H1 (cell line): ENCODE results near the gene GASK1B. TPM values are rescaled to one million over a fixed set of nuclear protein-coding genes. Genes with fewer than 3 reads are reported as not detected.

Source experiments
- CTCF ChIA-PET: fragments of 300-600 bp; sonication (Branson Sonifier 250); formaldehyde crosslinking; loops from one replicate; lab custom pipeline; 2021; ENCODE audit not compliant: partially characterized antibody; lab: Charles Lee
- POLR2A ChIA-PET: fragments of 300-600 bp; sonication (Branson Sonifier 250); formaldehyde crosslinking; loops from one replicate; lab custom pipeline; 2021; ENCODE audit warnings: inconsistent platforms; ENCODE audit not compliant: partially characterized antibody; lab: Charles Lee
- DNase-seq, 2 experiments: peaks; one replicate each; pipeline versions ENCODE4 v3.0.0 to v3.0.0-alpha.2; 2010 to 2022; ENCODE audit warnings: low spot score in 2 of 2, low read depth in 1 of 2, mixed read lengths in 1 of 2
- FAIRE-seq: peaks from 2 replicates; lab custom pipeline; 2011; peaks lifted over from hg19 to GRCh38; lab: Jason Lieb, UNC
- H2AFZ ChIP-seq: 2 replicates; pipeline ENCODE4 v1.8.1; 2012; ENCODE audit warnings: low read length, inconsistent platforms
- H2AK5ac ChIP-seq: 2 replicates; pipeline ENCODE4 v1.6.1; 2013; ENCODE audit warnings: low read depth, low read length
- H2BK120ac ChIP-seq: replicated peaks from 2 replicates; pipeline ENCODE3; 2013; ENCODE audit warnings: low read depth, low read length, inconsistent platforms
- H2BK12ac ChIP-seq: 2 replicates; pipeline ENCODE4 v1.6.1; 2013; ENCODE audit warnings: low read depth, low read length
- H2BK15ac ChIP-seq: 2 replicates; pipeline ENCODE4 v1.6.1; 2013; ENCODE audit warnings: low read length
- H2BK20ac ChIP-seq: 2 replicates; pipeline ENCODE4 v1.6.1; 2013; ENCODE audit warnings: low read length
- H2BK5ac ChIP-seq: 2 replicates; pipeline ENCODE4 v1.6.1; 2013; ENCODE audit warnings: low read depth, low read length
- H3K14ac ChIP-seq: 2 replicates; pipeline ENCODE4 v1.6.1; 2013; ENCODE audit warnings: inconsistent platforms; ENCODE audit not compliant: insufficient read length
- H3K18ac ChIP-seq: 2 replicates; pipeline ENCODE4 v1.6.1; 2013; ENCODE audit warnings: low read length; ENCODE audit errors: extremely low read depth
- H3K23ac ChIP-seq: 2 replicates; pipeline ENCODE4 v1.6.1; 2013; ENCODE audit warnings: inconsistent platforms; ENCODE audit not compliant: insufficient read length
- H3K23me2 ChIP-seq: 2 replicates; pipeline ENCODE4 v1.6.1; 2013; ENCODE audit warnings: low read depth, low read length
- H3K27ac ChIP-seq: 2 replicates; pipeline ENCODE4 v1.6.1; 2011; ENCODE audit warnings: low read depth, low read length, inconsistent platforms
- H3K27me3 ChIP-seq, 4 experiments: replicated peaks in 1 of 4; 1 replicate in 1 of 4; 2 replicates in 3 of 4; pipeline versions ENCODE4 v1.6.1 to v1.8.1; 2011 to 2013; ENCODE audit warnings: low read length in 3 of 4, mild to moderate bottlenecking in 3 of 4, inconsistent platforms in 2 of 4, mixed read lengths in 2 of 4, moderate library complexity in 1 of 4; ENCODE audit not compliant: control insufficient read depth in 3 of 4, insufficient read depth in 3 of 4; ENCODE audit errors: extremely low read depth in 1 of 4
- H3K36me3 ChIP-seq, 4 experiments: 2 replicates each; pipeline versions ENCODE4 v1.6.1 to v1.8.1; 2011 to 2013; ENCODE audit warnings: mild to moderate bottlenecking in 4 of 4, low read length in 3 of 4, moderate library complexity in 2 of 4, control low read depth in 1 of 4, inconsistent platforms in 1 of 4; ENCODE audit not compliant: insufficient read depth in 4 of 4, control insufficient read depth in 2 of 4
- H3K4ac ChIP-seq: replicated peaks from 2 replicates; pipeline ENCODE3; 2013; ENCODE audit warnings: low read length, low read depth, mixed read lengths, inconsistent platforms; ENCODE audit not compliant: insufficient read length
- H3K4me1 ChIP-seq, 4 experiments: replicated peaks in 1 of 4; 1 replicate in 1 of 4; 2 replicates in 3 of 4; pipeline versions ENCODE4 v1.6.1 to v1.8.1; 2011 to 2013; ENCODE audit warnings: low read length in 3 of 4, inconsistent platforms in 2 of 4, mixed read lengths in 1 of 4; ENCODE audit not compliant: insufficient read depth in 4 of 4, control insufficient read depth in 3 of 4
- H3K4me2 ChIP-seq, 2 experiments: 2 replicates each; pipeline versions ENCODE4 v1.6.1 to v1.8.1; 2011 to 2013; ENCODE audit warnings: low read depth in 2 of 2, low read length in 2 of 2, control low read depth in 1 of 2, inconsistent platforms in 1 of 2, mild to moderate bottlenecking in 1 of 2; ENCODE audit not compliant: insufficient read depth in 1 of 2
- H3K4me3 ChIP-seq, 4 experiments: fragments of 200-600, 300-600 bp in 1 of 4; sonication (generic), shearing (Covaris generic), sonication (Bioruptor Twin) in 1 of 4; 2 replicates each; pipeline versions ENCODE4 v1.5.1 to v1.8.1; 2011 to 2016; ENCODE audit warnings: low read length in 4 of 4, low read depth in 3 of 4, control low read depth in 2 of 4, inconsistent platforms in 2 of 4, mild to moderate bottlenecking in 2 of 4, mixed read lengths in 1 of 4, moderate library complexity in 1 of 4; ENCODE audit not compliant: insufficient read depth in 2 of 4; ENCODE audit errors: extremely low read depth in 1 of 4
- H3K56ac ChIP-seq: replicated peaks from 2 replicates; pipeline ENCODE3; 2013; ENCODE audit warnings: low read depth, mild to moderate bottlenecking, mixed read lengths, low read length, inconsistent platforms; ENCODE audit not compliant: insufficient read length
- H3K79me1 ChIP-seq: 2 replicates; pipeline ENCODE4 v1.6.1; 2013; ENCODE audit warnings: low read depth, low read length, control low read depth
- H3K79me2 ChIP-seq, 2 experiments: 2 replicates each; pipeline versions ENCODE4 v1.6.1 to v1.8.1; 2012 to 2013; ENCODE audit warnings: low read length in 2 of 2, mild to moderate bottlenecking in 2 of 2, inconsistent platforms in 1 of 2; ENCODE audit not compliant: insufficient read depth in 2 of 2, control insufficient read depth in 1 of 2
- H3K9ac ChIP-seq, 4 experiments: replicated peaks in 1 of 4; 1 replicate in 1 of 4; 2 replicates in 3 of 4; pipeline versions ENCODE4 v1.6.1 to v1.8.1; 2011 to 2013; ENCODE audit warnings: low read depth in 3 of 4, low read length in 3 of 4, control low read depth in 2 of 4, mild to moderate bottlenecking in 2 of 4, moderate library complexity in 2 of 4, inconsistent platforms in 1 of 4; ENCODE audit errors: extremely low read depth in 1 of 4
- H3K9me3 ChIP-seq, 2 experiments: 2 replicates each; pipeline versions ENCODE4 v1.6.1 to v1.8.1; 2012 to 2013; ENCODE audit warnings: mild to moderate bottlenecking in 2 of 2, moderate library complexity in 2 of 2, control low read depth in 1 of 2, inconsistent platforms in 1 of 2, low read depth in 1 of 2, low read length in 1 of 2, mixed read lengths in 1 of 2; ENCODE audit not compliant: insufficient read depth in 2 of 2
- H4K20me1 ChIP-seq, 2 experiments: replicated peaks in 1 of 2; 2 replicates each; pipeline versions ENCODE3 to v1.8.1; 2011 to 2013; ENCODE audit warnings: inconsistent platforms in 2 of 2, low read length in 2 of 2, mild to moderate bottlenecking in 1 of 2; ENCODE audit not compliant: insufficient read depth in 2 of 2, control insufficient read depth in 1 of 2
- H4K5ac ChIP-seq: 2 replicates; pipeline ENCODE4 v1.6.1; 2013; ENCODE audit warnings: low read length, low read depth, mixed read lengths, inconsistent platforms; ENCODE audit not compliant: insufficient read length
- H4K8ac ChIP-seq: 2 replicates; pipeline ENCODE4 v1.8.0; 2013; ENCODE audit warnings: mild to moderate bottlenecking, moderate library complexity, low read length, inconsistent platforms; ENCODE audit not compliant: insufficient read depth; ENCODE audit errors: extremely low read depth
- H4K91ac ChIP-seq: replicated peaks from 2 replicates; pipeline ENCODE3; 2013; ENCODE audit warnings: low read length, mixed read lengths, inconsistent platforms; ENCODE audit not compliant: insufficient read length
- ATF3 ChIP-seq: IDR thresholded peaks from 2 replicates; pipeline ENCODE4 v1.6.1; 2011; ENCODE audit warnings: low read depth, mild to moderate bottlenecking, low read length; ENCODE audit not compliant: insufficient read depth
- BRCA1 ChIP-seq: IDR thresholded peaks from 2 replicates; pipeline ENCODE4 v1.6.1; 2012; ENCODE audit warnings: low read depth, low read length, improper control_type of control experiment
- CTCF ChIP-seq, 3 experiments: IDR thresholded peaks; 1 replicate in 2 of 3; 2 replicates in 1 of 3; pipeline versions ENCODE4 v1.5.1 to v1.6.1; 2011; ENCODE audit warnings: low read length in 3 of 3, mild to moderate bottlenecking in 3 of 3, inconsistent platforms in 2 of 3, low read depth in 1 of 3, moderate library complexity in 1 of 3; ENCODE audit not compliant: insufficient read depth in 1 of 3; ENCODE audit errors: control extremely low read depth in 1 of 3
- JUN ChIP-seq: IDR thresholded peaks from 2 replicates; pipeline ENCODE4 v1.6.1; 2011; ENCODE audit warnings: low read depth, mild to moderate bottlenecking, improper control_type of control experiment, low read length
- MAX ChIP-seq: IDR thresholded peaks from 2 replicates; pipeline ENCODE4 v1.6.1; 2012; ENCODE audit warnings: inconsistent platforms
- NANOG ChIP-seq: IDR thresholded peaks from 2 replicates; pipeline ENCODE4 v1.6.1; 2011; ENCODE audit warnings: low read length, low read depth, mild to moderate bottlenecking, inconsistent platforms; ENCODE audit not compliant: insufficient read depth, poor library complexity, severe bottlenecking
- RFX5 ChIP-seq: IDR thresholded peaks from 2 replicates; pipeline ENCODE4 v1.6.1; 2011; ENCODE audit warnings: low read depth, low read length, improper control_type of control experiment, borderline replicate concordance
- SIRT6 ChIP-seq: IDR thresholded peaks from one replicate; pipeline ENCODE4 v1.7.1; 2012; ENCODE audit warnings: low read length, inconsistent platforms
- SP4 ChIP-seq: IDR thresholded peaks from 2 replicates; pipeline ENCODE4 v1.6.1; 2012; ENCODE audit warnings: low read length, inconsistent platforms
- SRF ChIP-seq: IDR thresholded peaks from 2 replicates; pipeline ENCODE4 v1.6.1; 2011; ENCODE audit warnings: mild to moderate bottlenecking, low read depth, low read length, moderate library complexity
- TCF12 ChIP-seq: IDR thresholded peaks from 2 replicates; pipeline ENCODE4 v1.6.1; 2011; ENCODE audit warnings: low read depth, mild to moderate bottlenecking, low read length
- WGBS, 2 experiments: shearing (Covaris generic) in 1 of 2; methylation state at CpG; one replicate each; pipeline versions ENCODE4 v1.1.6 to v1.1.7; 2013 to 2015; ENCODE audit warnings: low lambda C conversion rate in 2 of 2, mixed read lengths in 2 of 2, inconsistent platforms in 1 of 2, low coverage in 1 of 2, missing lambda C conversion rate in 1 of 2; ENCODE audit not compliant: insufficient replicate concordance in 2 of 2, insufficient coverage in 1 of 2, insufficient read length in 1 of 2; ENCODE audit errors: extremely low coverage in 1 of 2, missing lambda C conversion rate in 1 of 2; 5-methylcytosine and 5-hydroxymethylcytosine counted together
- polyA plus RNA-seq, 7 experiments: library from polyadenylated mRNA; depleted of rRNA in 3 of 7; stranded (reverse) in 5 of 7; unstranded in 2 of 7; fragments of >200 nt in 5 of 7; fragments of 200-250 nt in 2 of 7; gene quantifications; 1 replicate in 5 of 7; 2 replicates in 1 of 7; 4 replicates in 1 of 7; pipeline versions ENCODE4 v1.2.1 to v1.2.3, GENCODE V29; 2011 to 2013; ENCODE audit warnings: missing spikeins in 2 of 7, mixed read lengths in 2 of 7
- total RNA-seq: library from RNA; stranded (reverse); fragmentation: NEBNext Ultra II Directional; extraction: Animal tissue kit (Norgen Biotek cat#: 25700); gene quantifications from 2 replicates; pipeline ENCODE4 v1.2.1, GENCODE V29; 2021

GASK1B gene
- total and polyA plus RNA-seq, 2 of the 8 experiments (the other 6 are each of a cell fraction or from before 2014, with no cell fraction given) = not detected

GRCh38 chr4:158139086-158139485 is 33.7 kb downstream of the GASK1B start:
- Histone ChIP-seq H3K56ac (no peak overlapping the region), H4K5ac (no peak overlapping the region), H3K4me1 (no peaks in the 10 kb centered on the region), H2AFZ (0 out of 2 replicates have a peak overlapping the region, but pooled peaks have one; percentile 39), H3K18ac (no peak overlapping the region), H3K23ac (no peak overlapping the region), H3K4me3 (no peak overlapping the region), H3K27ac (no peak overlapping the region), H4K8ac (no peak overlapping the region), H2BK20ac (no peak overlapping the region), H2BK120ac (no peak overlapping the region), H3K27me3 (no peaks in the 10 kb centered on the region), H3K4me2 (no peak overlapping the region), H3K4ac (no peak overlapping the region), H3K9ac (no peak overlapping the region), H2BK12ac (no peak overlapping the region), H2BK15ac (no peak overlapping the region), H2AK5ac (no peak overlapping the region), H3K36me3 (no peaks in the 10 kb centered on the region), H3K9me3 (no peaks in the 10 kb centered on the region; a peak in 1 of 4 replicates), H3K14ac (no peak overlapping the region), H3K79me1 (no peaks in the 10 kb centered on the region), H3K79me2 (no peaks in the 10 kb centered on the region), H2BK5ac (no peak overlapping the region), H3K23me2 (no peaks in the 10 kb centered on the region), H4K20me1 (no peaks in the 10 kb centered on the region), H4K91ac (no peak overlapping the region)
- POLR2A ChIA-PET = no interaction called here
- DNase-seq (no peak), FAIRE-seq (no peak)
- CTCF ChIA-PET = no interaction called here
- 91% methylated on average over 5 of the region's 5 CpGs; no CpG with 5 or more reads in 1 of the 2 experiments for WGBS, 2 experiments
- TF ChIP-seq MAX (no peak), ATF3 (no peak), JUN (no peak), RFX5 (no peak), CTCF (IDR thresholded peaks at IDR 0.05; ENCODE audit: control extremely low read depth in 1 of 3, insufficient read depth in 1 of 3, low read depth in 1 of 3, low read length in 3 of 3) (no peak), NANOG (no peak), BRCA1 (no peak), SIRT6 (no peak), TCF12 (no peak), SRF (no peak), SP4 (no peak)
